ENCODE results near the gene ZMAT5. TPM values are rescaled to one million over a fixed set of nuclear protein-coding genes. Genes with fewer than 3 reads are reported as not detected.

ZMAT5 gene
- polyA plus RNA-seq, 3 donors = 23.2 to 25.5 (median 24.0) TPM

- DNase-seq (ENCODE audit: low read depth in 3 of 3, low spot score in 2 of 3) = no peak
These were observed 20.7 kb upstream of the ZMAT5 start for GRCh38 chr22:29787371-29787980.

GRCh38 chr22:29786031-29786430, 19.2 kb upstream of the ZMAT5 start:
- no peak for DNase-seq (ENCODE audit: low read depth in 3 of 3, low spot score in 2 of 3)

- no peak for DNase-seq (ENCODE audit: low read depth in 3 of 3, low spot score in 2 of 3)
These were observed 17.9 kb upstream of the ZMAT5 start for GRCh38 chr22:29784451-29785361.

- DNase-seq (ENCODE audit: low read depth in 3 of 3, low spot score in 2 of 3) = no peak
These were observed 15.4 kb upstream of the ZMAT5 start for GRCh38 chr22:29782061-29782845.

GRCh38 chr22:29780748-29781676, 14.2 kb upstream of the ZMAT5 start:
- no peak for DNase-seq (ENCODE audit: low read depth in 3 of 3, low spot score in 2 of 3)

- DNase-seq (ENCODE audit: low read depth in 3 of 3, low spot score in 2 of 3) = no peak
These were observed 13.4 kb upstream of the ZMAT5 start for GRCh38 chr22:29780220-29780619.

- no peak for DNase-seq (ENCODE audit: low read depth in 3 of 3, low spot score in 2 of 3)
These were observed 6.4 kb upstream of the ZMAT5 start for GRCh38 chr22:29773233-29773632.

- DNase-seq (ENCODE audit: low read depth in 3 of 3, low spot score in 2 of 3) = no peak
These were observed 5.4 kb upstream of the ZMAT5 start for GRCh38 chr22:29772170-29772641.

- no peak for DNase-seq (ENCODE audit: low read depth in 3 of 3, low spot score in 2 of 3)
These were observed 3.0 kb upstream of the ZMAT5 start for GRCh38 chr22:29769723-29770321.

GRCh38 chr22:29768052-29768693, 1.4 kb upstream of the ZMAT5 start:
- DNase-seq (ENCODE audit: low read depth in 3 of 3, low spot score in 2 of 3) = no peak

- DNase-seq (ENCODE audit: low read depth in 3 of 3, low spot score in 2 of 3) = peak; percentile 90 to 92 (median 91)
These were observed 604 bp upstream of the ZMAT5 start, which contains the start of gene UQCR10 for GRCh38 chr22:29767171-29768051. Gene UQCR10 (plus strand): TSS chr22:29767369. CDS start chr22:29767399, 30 bp downstream.

- DNase-seq (ENCODE audit: low read depth in 3 of 3, low spot score in 2 of 3) = peak in 1 of 3 donors; percentile 17
These were observed 739 bp downstream of the ZMAT5 start for GRCh38 chr22:29765905-29766631.

GRCh38 chr22:29762263-29762662, 4.5 kb downstream of the ZMAT5 start:
- no peak for DNase-seq (ENCODE audit: low read depth in 3 of 3, low spot score in 2 of 3)

- DNase-seq (ENCODE audit: low read depth in 3 of 3, low spot score in 2 of 3) = no peak
These were observed 7.8 kb downstream of the ZMAT5 start for GRCh38 chr22:29758959-29759358.

- DNase-seq (ENCODE audit: low read depth in 3 of 3, low spot score in 2 of 3) = no peak
These were observed 8.7 kb downstream of the ZMAT5 start for GRCh38 chr22:29758068-29758622.

- no peak for DNase-seq (ENCODE audit: low read depth in 3 of 3, low spot score in 2 of 3)
These were observed 9.7 kb downstream of the ZMAT5 start for GRCh38 chr22:29757096-29757495.

GRCh38 chr22:29756341-29756740, 10.5 kb downstream of the ZMAT5 start:
- no peak for DNase-seq (ENCODE audit: low read depth in 3 of 3, low spot score in 2 of 3)
